Fibroblast of lung (primary cell): ENCODE data around the gene ZFC3H1.

Experiments
- CTCF ChIP-seq, 2 donors: IDR thresholded peaks in 1 of 2; conservative IDR thresholded peaks in 1 of 2; 1 replicate in 1 of 2; 2 replicates in 1 of 2; pipeline ENCODE4 v1.5.1; 2011 to 2012; ENCODE audit warnings: low read length in 2 of 2, control low read depth in 1 of 2, inconsistent platforms in 1 of 2, low read depth in 1 of 2, mild to moderate bottlenecking in 1 of 2
- EZH2 ChIP-seq: IDR thresholded peaks from 2 replicates; pipeline ENCODE4 v1.5.1; 2012; ENCODE audit warnings: low read length, control low read depth, mild to moderate bottlenecking; ENCODE audit errors: missing control alignments

GRCh38 chr12:71662849-71663560, 643 bp downstream of the ZFC3H1 start:
- no peak for TF ChIP-seq CTCF (conservative IDR thresholded peaks at IDR 0.05 in 1 of 2, IDR thresholded peaks at IDR 0.05 in 1 of 2; ENCODE audit: low read depth in 1 of 2, low read length in 2 of 2)
- no peak for TF ChIP-seq EZH2
